GM18511 (cell line): ENCODE results near the gene ZSCAN2.
"Not testable (repeated sequence)": the region's sequence is repeated elsewhere in the genome, so short reads cannot be mapped to it uniquely, and the experiment has no call there.

Experiments
- ATAC-seq: cut with Tn5 transposase; IDR thresholded peaks from one replicate; pipeline ENCODE4 v1.9.1; 2021; ENCODE audit warnings: mild to moderate bottlenecking, moderate library complexity; ENCODE audit not compliant: unreplicated experiment

Gene ZSCAN2

DNA sequence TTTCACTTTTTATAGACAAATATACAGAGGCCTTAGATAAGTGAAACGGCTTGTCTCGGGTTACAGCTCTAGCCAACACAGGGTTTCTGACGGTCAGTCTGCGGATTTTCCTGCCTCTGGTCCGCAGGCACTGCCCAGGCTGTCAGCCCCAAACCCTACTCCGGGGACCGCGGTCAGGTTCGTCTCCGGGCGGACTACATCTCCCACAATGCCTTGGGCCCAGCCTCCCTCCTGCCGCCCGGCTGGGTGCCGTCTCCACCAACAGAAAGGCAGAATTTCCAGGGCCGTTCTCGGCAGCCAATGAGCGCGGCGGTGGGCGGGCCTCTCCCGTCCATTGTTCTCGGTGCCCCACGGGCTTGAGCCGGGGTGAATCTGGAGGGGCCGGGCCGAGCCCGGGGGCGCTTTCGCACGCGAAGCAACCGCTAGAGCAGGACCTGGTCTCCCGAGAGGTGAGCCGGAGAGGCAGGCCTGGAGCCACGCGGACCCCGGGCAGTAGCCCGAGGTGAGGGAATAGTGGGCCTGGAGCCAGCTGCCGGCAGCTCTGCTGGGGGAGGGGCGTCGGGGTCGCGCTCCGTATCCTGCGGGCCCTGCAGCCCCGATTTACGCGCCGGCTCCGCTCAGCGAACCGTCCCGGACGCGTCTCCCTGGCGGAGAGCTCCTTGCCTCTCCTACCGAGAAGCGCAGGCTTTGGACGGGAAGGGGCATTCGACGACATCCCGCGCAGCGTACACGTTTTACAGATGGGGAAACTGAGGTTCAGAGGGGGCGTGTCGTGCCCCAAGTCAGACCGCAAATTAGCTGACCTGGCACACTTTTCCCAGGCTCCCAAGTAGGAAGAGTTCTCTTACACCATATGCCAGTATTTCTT, at the start of gene ZSCAN2:
Gene ZSCAN2 (plus strand): TSS at position 323 of the 868 bp plus-strand sequence. CDS start 2,919 bp downstream, outside the sequence.
- ATAC-seq, result peak; percentile 93

DNA sequence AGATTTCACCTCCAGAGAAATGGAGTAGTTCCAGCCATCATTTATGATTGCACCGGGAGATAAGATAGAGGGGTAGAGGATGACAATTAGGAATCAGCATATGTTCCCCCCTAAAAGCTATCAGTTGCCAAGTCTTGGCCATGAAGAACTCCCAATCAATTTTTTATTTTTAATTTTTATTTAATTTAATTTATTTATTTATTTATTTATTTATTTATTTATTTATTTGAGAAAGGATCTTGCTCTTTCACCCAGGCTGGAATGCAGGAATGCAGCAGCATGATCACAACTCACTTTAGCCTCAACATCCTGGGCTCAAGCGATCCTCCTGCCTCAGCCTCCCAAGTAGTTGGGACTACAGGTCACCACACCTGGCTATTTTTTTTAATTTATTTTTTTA, 49.2 kb upstream of the ZSCAN2 start:
- ATAC-seq, result not testable (repeated sequence)

DNA sequence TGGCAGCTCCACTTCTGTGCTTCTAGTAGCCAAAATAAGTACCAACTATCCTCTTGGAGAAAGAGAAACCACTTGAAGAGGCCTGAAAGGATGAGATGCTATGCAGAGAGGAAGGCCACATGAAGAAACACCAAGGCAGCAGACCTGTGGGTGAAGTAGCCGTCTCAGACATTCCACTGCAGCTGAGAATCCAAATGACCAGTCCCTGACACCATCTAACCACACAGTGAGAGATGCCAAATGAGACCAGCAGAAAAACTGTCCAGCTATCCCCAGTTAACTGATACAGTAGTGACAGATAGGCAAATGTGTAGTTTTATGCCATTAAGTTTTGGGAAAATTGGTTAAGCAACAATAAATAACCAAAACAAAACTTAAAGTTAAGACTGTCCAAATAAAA, 47.9 kb upstream of the ZSCAN2 start:
- no peak for ATAC-seq

DNA sequence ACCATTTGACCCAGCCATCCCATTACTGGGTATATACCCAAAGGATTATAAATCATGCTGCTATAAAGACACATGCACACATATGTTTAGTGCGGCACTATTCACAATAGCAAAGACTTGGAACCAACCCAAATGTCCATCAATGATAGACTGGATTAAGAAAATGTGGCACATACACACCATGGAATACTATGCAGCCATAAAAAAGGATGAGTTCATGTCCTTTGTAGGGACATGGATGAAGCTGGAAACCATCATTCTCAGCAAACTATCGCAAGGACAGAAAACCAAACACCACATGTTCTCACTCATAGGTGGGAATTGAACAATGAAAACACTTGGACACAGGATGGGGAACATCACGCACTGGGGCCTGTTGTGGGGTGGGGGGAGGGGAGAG, 44.1 kb upstream of the ZSCAN2 start:
- ATAC-seq, result not testable (repeated sequence)

DNA sequence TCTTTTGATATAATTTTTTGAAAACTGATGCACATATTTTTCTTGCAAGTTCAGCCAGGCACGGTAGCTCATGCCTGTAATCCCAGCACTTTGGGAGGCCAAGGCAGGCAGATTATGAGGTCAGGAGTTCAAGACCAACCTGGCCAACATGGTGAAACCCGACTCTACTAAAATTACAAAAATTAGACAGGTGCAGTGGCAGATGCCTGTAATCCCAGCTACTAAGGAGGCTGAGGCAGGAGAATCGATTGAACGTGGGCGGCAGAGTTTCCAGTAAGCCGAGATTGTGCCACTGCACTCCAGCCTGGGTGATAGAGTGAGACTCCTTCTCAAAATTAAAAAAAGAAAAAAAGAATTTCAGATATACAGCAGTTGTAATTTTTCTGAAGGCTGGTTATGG, 32.8 kb upstream of the ZSCAN2 start:
- not testable (repeated sequence) for ATAC-seq

DNA sequence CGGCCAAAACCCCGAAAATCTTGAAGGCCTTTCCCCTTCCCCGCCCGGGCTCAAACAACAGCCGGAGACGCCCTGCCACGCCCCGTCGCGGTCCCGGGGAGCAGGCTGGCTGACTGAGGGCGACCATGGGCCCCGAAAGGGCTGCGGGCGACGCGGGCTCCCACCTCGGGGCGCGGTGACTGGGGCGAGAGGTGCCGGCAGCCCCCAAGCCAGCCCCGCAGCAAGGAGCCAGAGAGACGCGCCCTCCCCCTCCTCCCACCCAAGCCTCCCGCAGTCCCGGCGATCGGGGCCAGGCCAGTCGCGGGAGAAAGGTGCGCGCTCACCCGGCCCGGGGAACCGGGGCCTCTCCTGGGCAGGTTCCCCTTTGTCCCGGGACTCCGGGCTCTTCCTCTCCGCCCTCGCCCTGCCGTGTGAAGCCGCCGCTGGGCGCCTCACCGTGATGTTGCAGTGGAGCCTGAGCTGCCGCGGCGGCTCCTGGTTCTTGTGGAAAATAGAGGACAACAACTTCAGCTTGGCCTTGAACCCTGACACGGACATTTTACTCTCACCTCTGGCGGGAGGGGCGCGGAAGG, 30.6 kb upstream of the ZSCAN2 start:
- no peak for ATAC-seq

DNA sequence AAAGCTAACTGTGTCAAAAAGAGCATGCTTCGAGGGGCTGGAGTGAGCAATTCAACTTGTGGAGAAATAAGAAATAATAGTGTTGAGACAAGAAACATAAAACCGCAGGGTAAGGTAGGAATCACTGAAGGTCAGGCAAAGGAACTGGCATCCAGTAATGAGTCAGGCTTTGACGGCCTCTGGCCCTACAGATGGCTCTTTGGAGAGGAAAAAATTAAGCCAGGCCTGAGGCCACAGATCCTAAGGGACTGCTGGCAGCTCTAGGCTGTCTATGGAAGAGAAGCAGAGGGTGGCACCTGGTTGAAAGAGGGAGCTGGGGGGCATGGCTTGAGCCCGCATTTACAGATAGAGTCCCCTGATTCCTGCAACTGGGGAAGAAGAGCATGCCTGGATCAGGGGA, 28.6 kb upstream of the ZSCAN2 start:
- ATAC-seq, result no peak

DNA sequence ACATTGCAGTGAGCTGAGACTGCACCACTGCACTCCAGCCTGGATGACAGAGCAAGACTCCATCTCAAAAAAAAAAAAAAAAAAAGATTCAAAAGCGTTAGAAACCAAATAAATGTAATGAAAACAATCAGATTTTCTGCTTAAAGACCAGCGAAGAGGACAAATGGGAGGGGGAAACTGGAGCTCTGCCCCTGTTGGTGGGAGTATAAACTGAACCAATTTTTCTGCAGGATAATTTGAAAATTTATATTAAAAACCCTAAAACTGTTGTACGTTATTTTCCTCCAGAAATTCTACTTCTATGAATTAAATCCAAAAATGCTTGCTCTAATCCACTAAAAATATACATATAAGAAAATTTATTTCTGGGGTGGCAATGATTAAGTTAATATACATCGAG, 25.3 kb upstream of the ZSCAN2 start:
- no peak for ATAC-seq

DNA sequence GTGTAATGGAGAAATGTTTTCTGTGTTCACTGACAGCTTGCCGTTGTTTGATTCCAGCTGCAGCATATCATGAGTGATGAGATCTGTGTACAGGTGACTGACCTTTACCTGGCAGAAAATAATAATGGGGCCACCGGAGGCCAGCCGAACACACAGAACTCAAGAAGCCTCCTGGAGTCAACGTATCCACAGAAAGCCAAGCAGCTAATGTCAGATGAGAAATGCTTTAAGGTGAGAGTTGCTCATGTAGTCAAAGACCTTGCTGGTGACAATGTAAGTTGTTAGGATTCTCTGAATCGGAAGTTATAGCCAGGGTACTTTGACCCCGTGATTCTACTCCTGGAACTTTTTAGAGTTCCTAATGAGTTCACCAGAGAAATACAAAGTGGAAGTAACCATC, 22.9 kb upstream of the ZSCAN2 start:
- not testable (repeated sequence) for ATAC-seq

DNA sequence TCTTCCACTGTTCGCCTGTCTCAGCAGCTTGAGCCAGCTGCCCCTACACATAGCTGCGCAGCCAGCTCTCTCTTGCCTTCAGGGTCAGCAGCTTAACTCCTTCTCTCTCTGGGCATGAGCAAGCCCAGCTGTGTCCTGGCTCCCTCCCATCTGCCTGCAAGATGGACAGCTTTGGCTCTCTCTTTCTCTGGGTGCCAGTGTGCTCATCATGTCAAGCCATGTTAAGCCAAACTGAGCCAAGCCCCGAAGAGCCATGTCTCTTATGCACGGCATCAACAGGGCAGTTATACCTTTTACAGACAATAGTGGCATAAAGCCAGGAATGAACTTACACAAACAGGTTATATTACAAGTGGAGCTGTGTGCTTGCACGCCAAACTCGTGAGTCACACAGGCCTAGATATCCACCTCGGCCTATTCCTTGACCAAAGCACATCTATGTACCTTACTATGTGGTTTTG, 21.5 kb upstream of the ZSCAN2 start:
- ATAC-seq, result not testable (repeated sequence)

DNA sequence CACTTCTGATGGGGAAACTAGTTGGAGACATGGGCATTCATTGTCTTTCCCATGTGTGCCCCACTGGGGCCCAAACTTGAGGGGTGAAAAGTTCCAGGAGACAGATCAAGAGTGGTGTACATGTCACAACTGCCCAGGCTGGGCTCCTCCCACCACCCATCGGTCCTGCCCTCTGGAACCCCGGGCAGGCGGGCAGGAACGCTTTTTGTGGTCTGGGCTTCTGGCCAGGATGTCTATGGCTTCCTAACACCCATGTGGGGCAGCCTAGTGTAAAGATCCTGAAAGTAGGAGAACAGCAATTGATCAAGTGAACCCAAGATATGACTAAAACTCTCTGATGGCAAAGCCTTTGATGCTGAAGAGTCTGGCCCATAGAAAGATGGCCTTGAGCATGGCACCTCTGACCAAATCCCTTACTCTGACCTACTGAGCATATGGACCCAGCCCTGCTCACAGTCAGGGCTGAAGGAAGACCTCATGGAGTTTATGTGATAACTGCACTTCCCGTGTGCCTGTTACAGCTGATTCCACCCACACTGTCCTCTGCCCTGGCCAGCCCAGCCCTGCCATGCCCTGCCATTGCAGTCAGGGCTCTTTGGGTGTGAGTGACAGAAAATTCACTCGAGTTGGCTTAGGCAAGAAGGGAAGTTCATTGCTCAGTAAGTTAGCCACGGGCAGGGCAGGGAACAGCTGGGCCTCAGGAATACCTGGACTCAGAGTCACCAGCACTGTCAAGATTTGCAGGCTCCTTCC, 19.0 kb upstream of the ZSCAN2 start:
- ATAC-seq, result not testable (repeated sequence)

DNA sequence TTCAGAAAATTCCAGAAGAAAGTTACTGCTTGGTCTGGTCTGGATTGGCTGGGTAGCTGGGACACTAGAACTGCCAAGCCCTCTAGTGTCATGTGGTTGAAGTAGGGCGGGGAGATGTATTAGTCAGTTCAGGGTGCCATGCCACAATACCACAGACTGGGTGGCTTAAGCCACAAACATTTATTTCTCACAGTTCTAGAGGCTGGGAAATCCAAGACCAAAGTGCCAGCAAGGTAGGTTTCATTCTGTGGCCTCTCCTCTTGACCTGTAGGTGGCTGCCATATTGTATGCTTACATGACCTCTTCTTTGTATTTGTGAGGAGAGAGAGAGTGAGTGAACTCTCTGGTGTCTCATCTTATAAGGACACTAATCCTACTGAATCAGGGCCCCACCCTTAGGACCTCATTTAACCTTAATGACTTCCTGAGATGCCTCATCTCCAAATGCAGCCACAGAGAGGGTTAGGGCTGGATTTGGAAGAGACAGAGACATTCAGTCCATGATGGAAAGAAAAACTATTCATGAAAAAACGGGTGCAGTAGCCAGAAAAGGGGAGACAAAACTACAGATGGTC, 18.1 kb upstream of the ZSCAN2 start:
- ATAC-seq, result no peak

DNA sequence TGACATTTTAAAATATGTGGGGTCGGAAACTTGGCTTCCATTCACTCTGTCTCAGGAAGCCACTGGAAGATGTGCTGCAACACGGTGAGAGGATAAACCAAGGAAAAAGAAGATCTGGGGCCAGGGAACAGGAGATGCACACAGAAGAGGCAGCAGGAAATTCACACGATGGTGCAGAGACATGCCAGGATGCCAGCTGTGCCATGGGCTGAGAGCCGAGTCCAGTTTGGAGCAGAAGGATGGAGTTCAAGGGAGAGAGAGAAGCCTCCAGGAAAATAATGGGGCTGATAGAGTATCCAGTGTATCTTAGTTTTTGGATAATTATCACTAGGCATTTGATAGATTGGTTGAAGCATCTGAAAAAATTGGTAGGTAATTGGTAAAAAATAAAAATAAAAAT, 16.9 kb upstream of the ZSCAN2 start:
- ATAC-seq, result not testable (repeated sequence)

DNA sequence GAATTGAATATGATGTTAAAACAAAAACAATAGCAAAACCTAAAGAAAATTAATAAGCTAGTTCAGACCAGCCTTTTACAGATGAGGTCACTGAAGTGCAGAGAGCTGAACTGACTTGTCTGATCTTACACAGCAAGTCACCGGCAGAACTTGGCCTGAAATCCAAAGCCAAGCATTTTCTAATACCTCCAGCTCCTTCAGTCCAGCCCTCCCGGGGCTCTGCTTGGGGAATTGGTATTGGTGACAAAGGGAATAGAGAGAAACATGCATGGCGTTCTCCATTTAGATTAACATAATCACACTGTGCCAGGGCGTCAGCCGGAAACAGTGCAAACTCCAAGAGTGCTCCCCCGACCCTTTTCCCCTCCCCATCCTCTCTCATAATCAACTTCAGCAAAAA, 14.1 kb upstream of the ZSCAN2 start:
- ATAC-seq, result no peak

DNA sequence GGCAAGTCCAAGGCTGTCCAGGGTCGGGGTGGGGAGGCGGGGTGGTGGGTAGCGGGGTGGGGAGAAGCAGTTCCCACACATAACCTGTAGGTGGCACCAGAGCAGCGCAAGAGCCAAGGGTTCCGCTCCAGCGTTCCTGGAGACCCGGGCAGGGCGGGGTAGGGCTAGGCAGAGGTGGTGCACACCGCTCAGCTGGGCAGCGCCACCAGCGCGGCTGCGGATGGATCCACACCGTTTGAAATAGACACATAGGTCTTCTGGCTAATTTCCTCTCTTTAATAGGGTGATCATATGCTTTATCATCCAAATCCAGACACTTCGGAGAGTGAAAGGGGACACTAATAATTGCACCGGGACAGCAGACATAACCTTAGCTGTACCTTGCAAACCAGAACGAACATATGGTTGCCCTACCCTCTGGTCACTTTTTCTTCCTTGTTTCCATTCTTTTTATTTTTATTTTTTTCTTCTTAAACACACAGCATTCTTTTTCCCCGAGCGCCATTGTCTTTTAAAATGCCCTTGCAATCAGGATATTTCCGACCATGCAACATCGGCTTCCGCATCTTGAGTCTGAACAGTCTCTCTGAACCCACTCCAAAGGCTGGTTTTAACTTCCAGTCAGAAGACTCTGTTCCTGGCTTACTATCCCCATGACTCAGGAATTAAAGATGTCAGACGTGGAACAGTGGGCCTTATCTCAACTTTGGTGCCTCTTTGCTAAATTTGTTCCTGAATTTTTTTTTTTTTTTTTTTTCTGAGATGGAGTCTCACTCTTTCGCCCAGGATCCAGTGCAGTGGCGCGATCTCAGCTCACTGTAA, 12.5 kb upstream of the ZSCAN2 start:
- ATAC-seq, result peak; percentile 99

DNA sequence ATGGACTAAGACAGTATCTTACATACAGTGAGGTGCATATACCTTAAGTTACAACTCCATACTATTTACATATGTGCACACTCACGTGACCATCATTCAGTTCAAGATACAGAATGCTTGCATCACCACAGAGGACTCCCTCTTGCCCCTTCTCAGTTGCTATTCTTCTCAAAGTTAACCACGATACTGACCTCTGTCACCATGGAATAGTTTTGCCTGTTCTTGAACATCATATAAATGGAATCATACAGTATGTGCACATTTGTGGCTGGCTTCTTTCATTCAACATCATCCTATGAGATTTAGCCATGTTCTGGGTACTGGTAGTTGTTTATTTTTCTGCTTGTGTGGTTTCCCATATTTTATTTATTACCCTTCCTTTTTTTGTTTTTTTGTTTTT, 10.4 kb upstream of the ZSCAN2 start:
- no peak for ATAC-seq

DNA sequence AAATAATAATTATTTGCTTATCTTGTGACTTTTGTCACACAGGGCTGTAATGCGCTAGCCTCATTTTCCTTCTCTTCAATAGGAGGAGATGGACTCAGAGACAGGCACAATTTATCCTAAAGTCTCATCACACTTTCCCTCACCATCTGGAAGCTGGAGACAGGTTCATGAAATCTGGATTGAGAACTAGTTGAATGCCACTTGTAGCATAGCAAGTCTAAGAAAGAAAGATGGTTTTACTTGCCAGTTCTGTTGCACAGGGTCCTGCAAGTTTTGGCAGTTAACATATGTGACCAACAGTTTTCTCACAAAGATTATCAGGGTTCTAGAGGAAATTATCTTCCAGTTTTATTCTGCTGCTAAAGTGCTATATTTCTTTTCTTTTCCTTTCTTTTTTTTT, 9.0 kb upstream of the ZSCAN2 start:
- no peak for ATAC-seq

DNA sequence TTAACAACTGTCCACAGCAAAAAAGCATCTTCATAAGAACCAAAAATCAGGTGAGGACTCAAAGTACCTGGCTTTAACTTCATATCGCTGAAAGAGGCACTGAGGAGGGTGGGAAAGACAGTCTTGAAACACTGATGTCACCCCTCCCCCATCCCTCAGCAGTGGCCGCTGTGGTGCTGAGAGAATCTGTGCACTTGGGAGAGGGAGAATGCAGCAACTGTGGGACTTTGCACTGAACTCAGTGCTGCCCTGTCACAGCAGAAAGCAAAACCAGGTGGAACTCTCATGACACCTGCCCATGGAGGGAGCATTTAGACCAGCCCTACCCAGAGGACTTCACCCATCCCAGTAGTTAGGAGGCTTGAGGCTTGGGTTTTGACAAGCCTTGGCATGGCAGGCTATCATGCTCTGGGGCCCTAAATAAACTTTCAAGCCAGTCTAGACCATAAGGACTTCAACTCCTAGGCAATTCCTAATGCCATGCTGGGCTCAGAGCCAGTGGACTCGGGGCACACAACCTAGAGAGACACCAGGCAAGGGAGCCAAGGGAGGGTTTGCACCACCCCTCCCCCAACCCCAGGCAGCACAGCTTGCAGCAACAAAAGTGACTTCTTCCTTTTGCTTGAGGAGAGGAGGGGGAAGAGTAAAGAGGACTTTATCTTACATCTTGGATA, 6.1 kb upstream of the ZSCAN2 start:
- no peak for ATAC-seq

DNA sequence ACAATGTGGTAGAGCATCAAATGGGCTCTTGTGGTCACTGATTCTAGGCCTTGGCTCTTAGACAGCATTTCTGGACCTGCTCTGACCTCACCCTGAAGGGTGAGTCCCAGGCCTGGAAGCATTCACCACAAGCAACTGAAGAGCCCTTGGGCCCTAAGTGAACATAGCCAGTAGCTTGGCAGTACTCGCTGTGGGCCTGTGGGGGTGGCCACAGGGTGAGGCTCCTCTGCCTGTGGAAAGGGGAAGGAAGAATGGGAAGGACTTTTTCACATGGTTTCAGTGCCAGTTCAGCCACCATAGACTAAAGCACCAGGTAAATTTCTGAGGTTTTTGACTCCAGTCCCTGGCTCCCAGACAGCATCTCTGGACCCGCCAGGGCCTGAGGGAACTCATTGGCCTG, 5.1 kb upstream of the ZSCAN2 start:
- no peak for ATAC-seq

DNA sequence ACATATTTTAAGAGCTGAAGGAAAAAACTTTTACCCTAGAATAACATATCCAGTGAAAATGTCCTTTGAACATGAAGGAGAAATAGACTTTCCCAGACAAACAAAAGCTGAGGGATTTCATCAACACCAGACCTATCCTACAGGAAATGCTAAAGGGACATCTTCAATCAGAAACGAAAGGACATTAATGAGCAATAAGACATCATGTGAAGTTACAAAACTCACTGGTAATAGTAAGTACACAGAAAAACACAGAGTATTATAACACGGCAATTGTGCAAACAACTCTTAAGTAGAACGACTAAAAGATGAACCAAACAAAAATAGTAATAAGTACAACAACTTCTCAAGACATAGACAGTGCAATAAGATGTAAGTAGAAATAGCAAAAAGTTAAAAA, 3.5 kb upstream of the ZSCAN2 start:
- no peak for ATAC-seq
